HG03196 (cell line): ENCODE results near the gene UBE2F.

Source experiments
- ATAC-seq: cut with Tn5 transposase; IDR thresholded peaks from one replicate; pipeline ENCODE4 v1.9.1; 2021; ENCODE audit not compliant: unreplicated experiment

UBE2F gene

GRCh38 chr2:238069021-238069709 is 102.4 kb downstream of the UBE2F start:
- no peak for ATAC-seq

- no peak for ATAC-seq
These were observed 103.1 kb downstream of the UBE2F start for GRCh38 chr2:238069877-238070276.

GRCh38 chr2:238075397-238075796 is 108.6 kb downstream of the UBE2F start:
- no peak for ATAC-seq

- no peak for ATAC-seq
These were observed 110.5 kb downstream of the UBE2F start for GRCh38 chr2:238077292-238077691.

GRCh38 chr2:238079874-238080327 is 113.1 kb downstream of the UBE2F start:
- ATAC-seq, result no peak

GRCh38 chr2:238080518-238080917 is 113.7 kb downstream of the UBE2F start:
- no peak for ATAC-seq

- no peak for ATAC-seq
These were observed 114.3 kb downstream of the UBE2F start for GRCh38 chr2:238081150-238081549.

GRCh38 chr2:238081561-238081960 is 114.7 kb downstream of the UBE2F start:
- no peak for ATAC-seq

- no peak for ATAC-seq
These were observed 115.3 kb downstream of the UBE2F start for GRCh38 chr2:238082151-238082550.

GRCh38 chr2:238082827-238083226 is 116.0 kb downstream of the UBE2F start:
- no peak for ATAC-seq

GRCh38 chr2:238083919-238084318 is 117.1 kb downstream of the UBE2F start:
- no peak for ATAC-seq

- ATAC-seq, result no peak
These were observed 117.9 kb downstream of the UBE2F start for GRCh38 chr2:238084761-238085160.

- ATAC-seq, result no peak
These were observed 119.1 kb downstream of the UBE2F start for GRCh38 chr2:238085899-238086298.

- no peak for ATAC-seq
These were observed 120.4 kb downstream of the UBE2F start for GRCh38 chr2:238087211-238087610.

- no peak for ATAC-seq
These were observed 124.1 kb downstream of the UBE2F start for GRCh38 chr2:238090887-238091286.

- ATAC-seq, result no peak
These were observed 124.7 kb downstream of the UBE2F start for GRCh38 chr2:238091436-238092060.
